H1 (cell line): ENCODE data around the gene RPUSD1. TPM values are rescaled to one million over a fixed set of nuclear protein-coding genes. Genes with fewer than 3 reads are reported as not detected.

Source experiments
- CTCF ChIA-PET: fragments of 300-600 bp; sonication (Branson Sonifier 250); formaldehyde crosslinking; loops from one replicate; lab custom pipeline; 2021; ENCODE audit not compliant: partially characterized antibody; lab: Charles Lee
- POLR2A ChIA-PET: fragments of 300-600 bp; sonication (Branson Sonifier 250); formaldehyde crosslinking; loops from one replicate; lab custom pipeline; 2021; ENCODE audit warnings: inconsistent platforms; ENCODE audit not compliant: partially characterized antibody; lab: Charles Lee
- DNase-seq, 2 experiments: peaks; one replicate each; pipeline versions ENCODE4 v3.0.0 to v3.0.0-alpha.2; 2010 to 2022; ENCODE audit warnings: low spot score in 2 of 2, low read depth in 1 of 2, mixed read lengths in 1 of 2
- FAIRE-seq: peaks from 2 replicates; lab custom pipeline; 2011; peaks lifted over from hg19 to GRCh38; lab: Jason Lieb, UNC
- H2AFZ ChIP-seq: 2 replicates; pipeline ENCODE4 v1.8.1; 2012; ENCODE audit warnings: low read length, inconsistent platforms
- H2AK5ac ChIP-seq: 2 replicates; pipeline ENCODE4 v1.6.1; 2013; ENCODE audit warnings: low read depth, low read length
- H2BK120ac ChIP-seq: replicated peaks from 2 replicates; pipeline ENCODE3; 2013; ENCODE audit warnings: low read depth, low read length, inconsistent platforms
- H2BK12ac ChIP-seq: 2 replicates; pipeline ENCODE4 v1.6.1; 2013; ENCODE audit warnings: low read depth, low read length
- H2BK15ac ChIP-seq: 2 replicates; pipeline ENCODE4 v1.6.1; 2013; ENCODE audit warnings: low read length
- H2BK20ac ChIP-seq: 2 replicates; pipeline ENCODE4 v1.6.1; 2013; ENCODE audit warnings: low read length
- H2BK5ac ChIP-seq: 2 replicates; pipeline ENCODE4 v1.6.1; 2013; ENCODE audit warnings: low read depth, low read length
- H3K14ac ChIP-seq: 2 replicates; pipeline ENCODE4 v1.6.1; 2013; ENCODE audit warnings: inconsistent platforms; ENCODE audit not compliant: insufficient read length
- H3K18ac ChIP-seq: 2 replicates; pipeline ENCODE4 v1.6.1; 2013; ENCODE audit warnings: low read length; ENCODE audit errors: extremely low read depth
- H3K23ac ChIP-seq: 2 replicates; pipeline ENCODE4 v1.6.1; 2013; ENCODE audit warnings: inconsistent platforms; ENCODE audit not compliant: insufficient read length
- H3K23me2 ChIP-seq: 2 replicates; pipeline ENCODE4 v1.6.1; 2013; ENCODE audit warnings: low read depth, low read length
- H3K27ac ChIP-seq: 2 replicates; pipeline ENCODE4 v1.6.1; 2011; ENCODE audit warnings: low read depth, low read length, inconsistent platforms
- H3K27me3 ChIP-seq, 4 experiments: replicated peaks in 1 of 4; 1 replicate in 1 of 4; 2 replicates in 3 of 4; pipeline versions ENCODE4 v1.6.1 to v1.8.1; 2011 to 2013; ENCODE audit warnings: low read length in 3 of 4, mild to moderate bottlenecking in 3 of 4, inconsistent platforms in 2 of 4, mixed read lengths in 2 of 4, moderate library complexity in 1 of 4; ENCODE audit not compliant: control insufficient read depth in 3 of 4, insufficient read depth in 3 of 4; ENCODE audit errors: extremely low read depth in 1 of 4
- H3K36me3 ChIP-seq, 4 experiments: 2 replicates each; pipeline versions ENCODE4 v1.6.1 to v1.8.1; 2011 to 2013; ENCODE audit warnings: mild to moderate bottlenecking in 4 of 4, low read length in 3 of 4, moderate library complexity in 2 of 4, control low read depth in 1 of 4, inconsistent platforms in 1 of 4; ENCODE audit not compliant: insufficient read depth in 4 of 4, control insufficient read depth in 2 of 4
- H3K4ac ChIP-seq: replicated peaks from 2 replicates; pipeline ENCODE3; 2013; ENCODE audit warnings: low read length, low read depth, mixed read lengths, inconsistent platforms; ENCODE audit not compliant: insufficient read length
- H3K4me1 ChIP-seq, 4 experiments: replicated peaks in 1 of 4; 1 replicate in 1 of 4; 2 replicates in 3 of 4; pipeline versions ENCODE4 v1.6.1 to v1.8.1; 2011 to 2013; ENCODE audit warnings: low read length in 3 of 4, inconsistent platforms in 2 of 4, mixed read lengths in 1 of 4; ENCODE audit not compliant: insufficient read depth in 4 of 4, control insufficient read depth in 3 of 4
- H3K4me2 ChIP-seq, 2 experiments: 2 replicates each; pipeline versions ENCODE4 v1.6.1 to v1.8.1; 2011 to 2013; ENCODE audit warnings: low read depth in 2 of 2, low read length in 2 of 2, control low read depth in 1 of 2, inconsistent platforms in 1 of 2, mild to moderate bottlenecking in 1 of 2; ENCODE audit not compliant: insufficient read depth in 1 of 2
- H3K4me3 ChIP-seq, 4 experiments: fragments of 200-600, 300-600 bp in 1 of 4; sonication (generic), shearing (Covaris generic), sonication (Bioruptor Twin) in 1 of 4; 2 replicates each; pipeline versions ENCODE4 v1.5.1 to v1.8.1; 2011 to 2016; ENCODE audit warnings: low read length in 4 of 4, low read depth in 3 of 4, control low read depth in 2 of 4, inconsistent platforms in 2 of 4, mild to moderate bottlenecking in 2 of 4, mixed read lengths in 1 of 4, moderate library complexity in 1 of 4; ENCODE audit not compliant: insufficient read depth in 2 of 4; ENCODE audit errors: extremely low read depth in 1 of 4
- H3K56ac ChIP-seq: replicated peaks from 2 replicates; pipeline ENCODE3; 2013; ENCODE audit warnings: low read depth, mild to moderate bottlenecking, mixed read lengths, low read length, inconsistent platforms; ENCODE audit not compliant: insufficient read length
- H3K79me1 ChIP-seq: 2 replicates; pipeline ENCODE4 v1.6.1; 2013; ENCODE audit warnings: low read depth, low read length, control low read depth
- H3K79me2 ChIP-seq, 2 experiments: 2 replicates each; pipeline versions ENCODE4 v1.6.1 to v1.8.1; 2012 to 2013; ENCODE audit warnings: low read length in 2 of 2, mild to moderate bottlenecking in 2 of 2, inconsistent platforms in 1 of 2; ENCODE audit not compliant: insufficient read depth in 2 of 2, control insufficient read depth in 1 of 2
- H3K9ac ChIP-seq, 4 experiments: replicated peaks in 1 of 4; 1 replicate in 1 of 4; 2 replicates in 3 of 4; pipeline versions ENCODE4 v1.6.1 to v1.8.1; 2011 to 2013; ENCODE audit warnings: low read depth in 3 of 4, low read length in 3 of 4, control low read depth in 2 of 4, mild to moderate bottlenecking in 2 of 4, moderate library complexity in 2 of 4, inconsistent platforms in 1 of 4; ENCODE audit errors: extremely low read depth in 1 of 4
- H3K9me3 ChIP-seq, 2 experiments: 2 replicates each; pipeline versions ENCODE4 v1.6.1 to v1.8.1; 2012 to 2013; ENCODE audit warnings: mild to moderate bottlenecking in 2 of 2, moderate library complexity in 2 of 2, control low read depth in 1 of 2, inconsistent platforms in 1 of 2, low read depth in 1 of 2, low read length in 1 of 2, mixed read lengths in 1 of 2; ENCODE audit not compliant: insufficient read depth in 2 of 2
- H4K20me1 ChIP-seq, 2 experiments: replicated peaks in 1 of 2; 2 replicates each; pipeline versions ENCODE3 to v1.8.1; 2011 to 2013; ENCODE audit warnings: inconsistent platforms in 2 of 2, low read length in 2 of 2, mild to moderate bottlenecking in 1 of 2; ENCODE audit not compliant: insufficient read depth in 2 of 2, control insufficient read depth in 1 of 2
- H4K5ac ChIP-seq: 2 replicates; pipeline ENCODE4 v1.6.1; 2013; ENCODE audit warnings: low read length, low read depth, mixed read lengths, inconsistent platforms; ENCODE audit not compliant: insufficient read length
- H4K8ac ChIP-seq: 2 replicates; pipeline ENCODE4 v1.8.0; 2013; ENCODE audit warnings: mild to moderate bottlenecking, moderate library complexity, low read length, inconsistent platforms; ENCODE audit not compliant: insufficient read depth; ENCODE audit errors: extremely low read depth
- H4K91ac ChIP-seq: replicated peaks from 2 replicates; pipeline ENCODE3; 2013; ENCODE audit warnings: low read length, mixed read lengths, inconsistent platforms; ENCODE audit not compliant: insufficient read length
- SIN3A ChIP-seq, 2 experiments: IDR thresholded peaks in 1 of 2; conservative IDR thresholded peaks in 1 of 2; 2 replicates each; pipeline ENCODE4 v1.6.1; 2011 to 2012; ENCODE audit warnings: low read length in 2 of 2, improper control_type of control experiment in 1 of 2, low read depth in 1 of 2, mild to moderate bottlenecking in 1 of 2
- SIX5 ChIP-seq: IDR thresholded peaks from 2 replicates; pipeline ENCODE4 v1.6.1; 2011; ENCODE audit warnings: mild to moderate bottlenecking, low read depth, low read length
- WGBS, 2 experiments: shearing (Covaris generic) in 1 of 2; methylation state at CpG; one replicate each; pipeline versions ENCODE4 v1.1.6 to v1.1.7; 2013 to 2015; ENCODE audit warnings: low lambda C conversion rate in 2 of 2, mixed read lengths in 2 of 2, inconsistent platforms in 1 of 2, low coverage in 1 of 2, missing lambda C conversion rate in 1 of 2; ENCODE audit not compliant: insufficient replicate concordance in 2 of 2, insufficient coverage in 1 of 2, insufficient read length in 1 of 2; ENCODE audit errors: extremely low coverage in 1 of 2, missing lambda C conversion rate in 1 of 2; 5-methylcytosine and 5-hydroxymethylcytosine counted together
- polyA plus RNA-seq, 7 experiments: library from polyadenylated mRNA; depleted of rRNA in 3 of 7; stranded (reverse) in 5 of 7; unstranded in 2 of 7; fragments of >200 nt in 5 of 7; fragments of 200-250 nt in 2 of 7; gene quantifications; 1 replicate in 5 of 7; 2 replicates in 1 of 7; 4 replicates in 1 of 7; pipeline versions ENCODE4 v1.2.1 to v1.2.3, GENCODE V29; 2011 to 2013; ENCODE audit warnings: missing spikeins in 2 of 7, mixed read lengths in 2 of 7
- total RNA-seq: library from RNA; stranded (reverse); fragmentation: NEBNext Ultra II Directional; extraction: Animal tissue kit (Norgen Biotek cat#: 25700); gene quantifications from 2 replicates; pipeline ENCODE4 v1.2.1, GENCODE V29; 2021

RPUSD1 gene
- total and polyA plus RNA-seq, 2 of the 8 experiments (the other 6 are each of a cell fraction or from before 2014, with no cell fraction given) = 32.2 to 61.8 TPM

- Histone ChIP-seq H4K5ac (no peak overlapping the region), H4K8ac (no peak overlapping the region), H3K14ac (no peak overlapping the region), H2AFZ (no peak overlapping the region), H4K20me1 (no peaks in the 10 kb centered on the region), H4K91ac (no peak overlapping the region), H3K79me1 (no peaks in the 10 kb centered on the region), H2AK5ac (no peak overlapping the region), H3K23me2 (no peaks in the 10 kb centered on the region), H3K56ac (no peak overlapping the region), H3K4ac (no peak overlapping the region), H3K23ac (no peak overlapping the region), H2BK15ac (no peak overlapping the region), H2BK5ac (no peak overlapping the region), H3K4me2 (no peak overlapping the region), H3K9me3 (0 out of 4 replicates have a peak, but pooled peaks cover 0 to 3% of the 10 kb centered on the region in 2 experiments), H2BK120ac (no peak overlapping the region), H3K27ac (no peak overlapping the region), H3K36me3 (no peaks in the 10 kb centered on the region), H3K9ac (no peak overlapping the region), H3K4me3 (no peak overlapping the region), H3K4me1 (peaks cover 3 to 12% (median 5%) of the 10 kb centered on the region in 4 experiments; a peak in 5 of 7 replicates), H2BK20ac (no peak overlapping the region), H3K18ac (no peak overlapping the region), H3K27me3 (no peaks in the 10 kb centered on the region), H2BK12ac (no peak overlapping the region), H3K79me2 (no peaks in the 10 kb centered on the region)
- DNase-seq (no peak), FAIRE-seq (no peak)
- TF ChIP-seq SIX5 (no peak), SIN3A (conservative IDR thresholded peaks at IDR 0.05 in 1 of 2, IDR thresholded peaks at IDR 0.05 in 1 of 2; ENCODE audit: low read depth in 1 of 2, low read length in 2 of 2) (no peak)
- CTCF ChIA-PET = interaction anchor here (0.6 to 9.2 kb wide), 6 partner anchors 10 to 42 kb away, joined by 3 to 88 read pairs (median 8); partner anchors contain the start of gene CIAO3
- POLR2A ChIA-PET = interaction anchor here (0.9 to 1.7 kb wide), 2 partner anchors 10 to 39 kb away, joined by 4 to 6 read pairs; no protein-coding TSS in a partner anchor
- 86% methylated on average over 11 of the region's 11 CpGs; no CpG with 5 or more reads in 1 of the 2 experiments for WGBS, 2 experiments
Observed at GRCh38 chr16:754656-755055, 33.5 kb downstream of the RPUSD1 start.
